ENCODE data around the gene TMEM120B. TPM values are rescaled to one million over a fixed set of nuclear protein-coding genes. Genes with fewer than 3 reads are reported as not detected.

The TMEM120B gene
- total and polyA plus RNA-seq, 2 of the 13 experiments (the other 11 are each of a cell fraction or from before 2014, with no cell fraction given) = 7.1 to 12.9 TPM

DNA sequence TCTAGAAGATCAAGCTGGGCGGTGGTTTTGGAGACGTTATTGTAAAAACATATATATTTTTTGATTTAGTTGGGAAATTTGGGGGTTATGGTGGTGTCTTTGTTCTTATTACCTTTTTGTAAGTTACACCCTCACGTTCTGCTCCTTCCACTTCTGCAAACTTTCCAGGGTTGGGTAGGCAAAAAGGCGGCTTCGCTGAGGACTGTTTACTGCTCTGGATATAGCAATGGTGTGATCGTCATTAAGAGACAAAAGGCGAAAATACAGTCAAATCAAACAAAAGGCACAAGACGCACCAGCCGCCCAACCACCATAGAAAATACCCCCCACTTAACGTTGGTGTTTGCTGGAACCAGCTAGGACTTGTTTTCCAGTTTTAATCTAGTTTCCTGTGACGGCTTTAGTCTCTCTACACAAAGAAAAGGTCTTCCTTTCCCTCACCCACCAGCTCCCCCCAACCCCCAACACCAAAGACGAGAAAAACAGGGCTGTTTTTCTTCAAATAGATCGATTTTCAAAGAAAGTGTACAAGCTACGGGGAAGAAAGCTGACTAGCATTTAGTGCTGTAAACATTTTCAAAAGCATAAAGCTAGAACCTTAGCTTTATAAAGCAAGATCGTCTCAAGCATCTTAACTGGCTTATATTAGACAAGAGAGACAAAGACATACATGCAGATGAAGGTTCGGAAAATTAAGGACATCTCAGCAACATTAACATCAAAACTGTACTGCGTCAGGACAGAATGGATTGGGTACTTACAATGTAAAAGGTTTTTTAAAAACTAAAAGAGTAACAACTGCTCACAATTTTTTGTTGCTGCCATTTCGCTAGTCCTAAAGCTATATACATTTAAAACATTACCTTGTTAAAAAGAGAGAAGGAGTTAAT, 89.3 kb downstream of the TMEM120B start (continued):
- TF ChIP-seq, protein P1, sequence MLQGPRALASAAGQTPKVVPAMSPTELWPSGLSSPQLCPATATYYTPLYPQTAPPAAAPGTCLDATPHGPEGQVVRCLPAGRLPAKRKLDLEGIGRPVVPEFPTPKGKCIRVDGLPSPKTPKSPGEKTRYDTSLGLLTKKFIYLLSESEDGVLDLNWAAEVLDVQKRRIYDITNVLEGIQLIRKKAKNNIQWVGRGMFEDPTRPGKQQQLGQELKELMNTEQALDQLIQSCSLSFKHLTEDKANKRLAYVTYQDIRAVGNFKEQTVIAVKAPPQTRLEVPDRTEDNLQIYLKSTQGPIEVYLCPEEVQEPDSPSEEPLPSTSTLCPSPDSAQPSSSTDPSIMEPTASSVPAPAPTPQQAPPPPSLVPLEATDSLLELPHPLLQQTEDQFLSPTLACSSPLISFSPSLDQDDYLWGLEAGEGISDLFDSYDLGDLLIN (CRISPR knock-in tag; IDR thresholded peaks at IDR 0.05; ENCODE audit: borderline replicate concordance) = no peak
- TF ChIP-seq ZSCAN31 (CRISPR knock-in tag; IDR thresholded peaks at IDR 0.05; ENCODE audit: low read depth) = no peak
- TF ChIP-seq HNRNPH1 (optimal IDR thresholded peaks at IDR 0.05; ENCODE audit: low read depth, low read length) = no peak
- no peak for TF ChIP-seq MIER3 (CRISPR knock-in tag; IDR thresholded peaks at IDR 0.05; ENCODE audit: borderline replicate concordance)
- TF ChIP-seq, protein P2, sequence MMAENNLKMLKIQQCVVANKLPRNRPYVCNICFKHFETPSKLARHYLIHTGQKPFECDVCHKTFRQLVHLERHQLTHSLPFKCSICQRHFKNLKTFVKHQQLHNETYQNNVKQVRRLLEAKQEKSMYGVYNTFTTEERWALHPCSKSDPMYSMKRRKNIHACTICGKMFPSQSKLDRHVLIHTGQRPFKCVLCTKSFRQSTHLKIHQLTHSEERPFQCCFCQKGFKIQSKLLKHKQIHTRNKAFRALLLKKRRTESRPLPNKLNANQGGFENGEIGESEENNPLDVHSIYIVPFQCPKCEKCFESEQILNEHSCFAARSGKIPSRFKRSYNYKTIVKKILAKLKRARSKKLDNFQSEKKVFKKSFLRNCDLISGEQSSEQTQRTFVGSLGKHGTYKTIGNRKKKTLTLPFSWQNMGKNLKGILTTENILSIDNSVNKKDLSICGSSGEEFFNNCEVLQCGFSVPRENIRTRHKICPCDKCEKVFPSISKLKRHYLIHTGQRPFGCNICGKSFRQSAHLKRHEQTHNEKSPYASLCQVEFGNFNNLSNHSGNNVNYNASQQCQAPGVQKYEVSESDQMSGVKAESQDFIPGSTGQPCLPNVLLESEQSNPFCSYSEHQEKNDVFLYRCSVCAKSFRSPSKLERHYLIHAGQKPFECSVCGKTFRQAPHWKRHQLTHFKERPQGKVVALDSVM (CRISPR knock-in tag; IDR thresholded peaks at IDR 0.05) = no peak
- no peak for TF ChIP-seq MATR3 (CRISPR knock-in tag; IDR thresholded peaks at IDR 0.05)
- no peak for TF ChIP-seq ZNF552 (CRISPR knock-in tag; IDR thresholded peaks at IDR 0.05; ENCODE audit: borderline replicate concordance)
- TF ChIP-seq CEBPG (CRISPR knock-in tag; IDR thresholded peaks at IDR 0.05) = no peak
- no peak for TF ChIP-seq ZNF891 (CRISPR knock-in tag; IDR thresholded peaks at IDR 0.05)
- TF ChIP-seq KAT2B (IDR thresholded peaks at IDR 0.05; ENCODE audit: borderline replicate concordance, low read depth, low read length) = no peak
- peak; percentile 67 for TF ChIP-seq AGO2 (optimal IDR thresholded peaks at IDR 0.05; ENCODE audit: low read depth, low read length)
- no peak for TF ChIP-seq HMGA1 (CRISPR knock-in tag; conservative IDR thresholded peaks at IDR 0.05)
- no peak for TF ChIP-seq NFKBIZ (CRISPR knock-in tag; IDR thresholded peaks at IDR 0.05)
- TF ChIP-seq HMG20B (CRISPR knock-in tag; conservative IDR thresholded peaks at IDR 0.05) = no peak
- TF ChIP-seq, protein P3, sequence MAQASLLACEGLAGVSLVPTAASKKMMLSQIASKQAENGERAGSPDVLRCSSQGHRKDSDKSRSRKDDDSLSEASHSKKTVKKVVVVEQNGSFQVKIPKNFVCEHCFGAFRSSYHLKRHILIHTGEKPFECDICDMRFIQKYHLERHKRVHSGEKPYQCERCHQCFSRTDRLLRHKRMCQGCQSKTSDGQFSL (CRISPR knock-in tag; IDR thresholded peaks at IDR 0.05) = no peak
- no peak for TF ChIP-seq ERF (CRISPR knock-in tag; IDR thresholded peaks at IDR 0.05)
- TF ChIP-seq, protein P4, sequence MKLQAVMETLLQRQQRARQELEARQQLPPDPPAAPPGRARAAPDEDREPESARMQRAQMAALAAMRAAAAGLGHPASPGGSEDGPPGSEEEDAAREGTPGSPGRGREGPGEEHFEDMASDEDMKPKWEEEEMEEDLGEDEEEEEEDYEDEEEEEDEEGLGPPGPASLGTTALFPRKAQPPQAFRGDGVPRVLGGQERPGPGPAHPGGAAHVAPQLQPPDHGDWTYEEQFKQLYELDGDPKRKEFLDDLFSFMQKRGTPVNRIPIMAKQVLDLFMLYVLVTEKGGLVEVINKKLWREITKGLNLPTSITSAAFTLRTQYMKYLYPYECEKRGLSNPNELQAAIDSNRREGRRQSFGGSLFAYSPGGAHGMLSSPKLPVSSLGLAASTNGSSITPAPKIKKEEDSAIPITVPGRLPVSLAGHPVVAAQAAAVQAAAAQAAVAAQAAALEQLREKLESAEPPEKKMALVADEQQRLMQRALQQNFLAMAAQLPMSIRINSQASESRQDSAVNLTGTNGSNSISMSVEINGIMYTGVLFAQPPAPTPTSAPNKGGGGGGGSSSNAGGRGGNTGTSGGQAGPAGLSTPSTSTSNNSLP (IDR thresholded peaks at IDR 0.05; ENCODE audit: low read depth, low read length) = no peak
- TF ChIP-seq ZNF468 (CRISPR knock-in tag; IDR thresholded peaks at IDR 0.05) = no peak
- TF ChIP-seq, protein P5, sequence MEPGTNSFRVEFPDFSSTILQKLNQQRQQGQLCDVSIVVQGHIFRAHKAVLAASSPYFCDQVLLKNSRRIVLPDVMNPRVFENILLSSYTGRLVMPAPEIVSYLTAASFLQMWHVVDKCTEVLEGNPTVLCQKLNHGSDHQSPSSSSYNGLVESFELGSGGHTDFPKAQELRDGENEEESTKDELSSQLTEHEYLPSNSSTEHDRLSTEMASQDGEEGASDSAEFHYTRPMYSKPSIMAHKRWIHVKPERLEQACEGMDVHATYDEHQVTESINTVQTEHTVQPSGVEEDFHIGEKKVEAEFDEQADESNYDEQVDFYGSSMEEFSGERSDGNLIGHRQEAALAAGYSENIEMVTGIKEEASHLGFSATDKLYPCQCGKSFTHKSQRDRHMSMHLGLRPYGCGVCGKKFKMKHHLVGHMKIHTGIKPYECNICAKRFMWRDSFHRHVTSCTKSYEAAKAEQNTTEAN (CRISPR knock-in tag; conservative IDR thresholded peaks at IDR 0.05) = no peak
- TF ChIP-seq, protein P6, sequence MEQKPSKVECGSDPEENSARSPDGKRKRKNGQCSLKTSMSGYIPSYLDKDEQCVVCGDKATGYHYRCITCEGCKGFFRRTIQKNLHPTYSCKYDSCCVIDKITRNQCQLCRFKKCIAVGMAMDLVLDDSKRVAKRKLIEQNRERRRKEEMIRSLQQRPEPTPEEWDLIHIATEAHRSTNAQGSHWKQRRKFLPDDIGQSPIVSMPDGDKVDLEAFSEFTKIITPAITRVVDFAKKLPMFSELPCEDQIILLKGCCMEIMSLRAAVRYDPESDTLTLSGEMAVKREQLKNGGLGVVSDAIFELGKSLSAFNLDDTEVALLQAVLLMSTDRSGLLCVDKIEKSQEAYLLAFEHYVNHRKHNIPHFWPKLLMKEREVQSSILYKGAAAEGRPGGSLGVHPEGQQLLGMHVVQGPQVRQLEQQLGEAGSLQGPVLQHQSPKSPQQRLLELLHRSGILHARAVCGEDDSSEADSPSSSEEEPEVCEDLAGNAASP (CRISPR knock-in tag; IDR thresholded peaks at IDR 0.05; ENCODE audit: borderline replicate concordance) = no peak
- TF ChIP-seq, protein P7, sequence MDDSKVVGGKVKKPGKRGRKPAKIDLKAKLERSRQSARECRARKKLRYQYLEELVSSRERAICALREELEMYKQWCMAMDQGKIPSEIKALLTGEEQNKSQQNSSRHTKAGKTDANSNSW (CRISPR knock-in tag; IDR thresholded peaks at IDR 0.05; ENCODE audit: borderline replicate concordance) = no peak
- no peak for TF ChIP-seq RFX1 (IDR thresholded peaks at IDR 0.05)
